HL-60/S4 (cell line): Measurements from ENCODE around the gene RANBP3.
"Not testable (repeated sequence)": the region's sequence is repeated elsewhere in the genome, so short reads cannot be mapped to it uniquely, and the experiment has no call there.

Experiments used
- in situ Hi-C: fragments of 300-500 bp; cut with MboI; formaldehyde crosslinking; loops from 2 replicates; pipeline ENCODE4 v1.14.3; 2022; ENCODE audit warnings: low sequenced_read_pairs

Gene RANBP3

GRCh38 chr19:5967994-5968430 is 9.9 kb downstream of the RANBP3 start:
- in situ Hi-C loops: no loop called here

GRCh38 chr19:5967571-5967970 is 10.4 kb downstream of the RANBP3 start:
- in situ Hi-C loops: no loop called here

- in situ Hi-C loops: no loop called here
Observed at GRCh38 chr19:5966941-5967340, 11.0 kb downstream of the RANBP3 start.

DNA sequence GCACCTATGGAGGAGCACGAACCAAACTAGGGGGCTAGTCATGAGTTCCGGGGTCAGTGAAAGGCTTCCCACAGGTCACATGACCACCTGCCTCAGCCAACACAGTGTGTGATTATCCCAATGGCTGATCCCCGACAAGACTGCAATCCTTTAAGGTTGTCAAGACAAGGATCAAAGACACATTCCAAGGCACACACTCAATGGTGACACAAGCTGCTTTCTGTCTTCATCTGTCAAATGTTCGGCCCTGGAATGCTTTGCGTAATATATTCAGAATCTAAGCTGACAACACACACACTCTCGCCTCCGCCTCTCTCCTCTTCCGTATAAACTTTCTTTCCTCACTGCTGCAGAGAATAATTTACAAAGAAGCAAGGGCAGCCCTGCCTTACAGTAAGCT is 11.7 kb downstream of the RANBP3 start:
- in situ Hi-C loops: no loop called here

GRCh38 chr19:5964816-5965565 is 12.9 kb downstream of the RANBP3 start:
- in situ Hi-C loops: no loop called here

GRCh38 chr19:5963855-5964254 is 14.1 kb downstream of the RANBP3 start:
- in situ Hi-C loops: no loop called here

GRCh38 chr19:5963259-5963658 is 14.7 kb downstream of the RANBP3 start:
- in situ Hi-C loops: not testable (repeated sequence)

GRCh38 chr19:5961969-5962945 is 15.7 kb downstream of the RANBP3 start:
- in situ Hi-C loops: no loop called here

- in situ Hi-C loops: not testable (repeated sequence)
Observed at GRCh38 chr19:5961641-5961968, 16.3 kb downstream of the RANBP3 start.

GRCh38 chr19:5960005-5961001 is 17.6 kb downstream of the RANBP3 start:
- in situ Hi-C loops: no loop called here

DNA sequence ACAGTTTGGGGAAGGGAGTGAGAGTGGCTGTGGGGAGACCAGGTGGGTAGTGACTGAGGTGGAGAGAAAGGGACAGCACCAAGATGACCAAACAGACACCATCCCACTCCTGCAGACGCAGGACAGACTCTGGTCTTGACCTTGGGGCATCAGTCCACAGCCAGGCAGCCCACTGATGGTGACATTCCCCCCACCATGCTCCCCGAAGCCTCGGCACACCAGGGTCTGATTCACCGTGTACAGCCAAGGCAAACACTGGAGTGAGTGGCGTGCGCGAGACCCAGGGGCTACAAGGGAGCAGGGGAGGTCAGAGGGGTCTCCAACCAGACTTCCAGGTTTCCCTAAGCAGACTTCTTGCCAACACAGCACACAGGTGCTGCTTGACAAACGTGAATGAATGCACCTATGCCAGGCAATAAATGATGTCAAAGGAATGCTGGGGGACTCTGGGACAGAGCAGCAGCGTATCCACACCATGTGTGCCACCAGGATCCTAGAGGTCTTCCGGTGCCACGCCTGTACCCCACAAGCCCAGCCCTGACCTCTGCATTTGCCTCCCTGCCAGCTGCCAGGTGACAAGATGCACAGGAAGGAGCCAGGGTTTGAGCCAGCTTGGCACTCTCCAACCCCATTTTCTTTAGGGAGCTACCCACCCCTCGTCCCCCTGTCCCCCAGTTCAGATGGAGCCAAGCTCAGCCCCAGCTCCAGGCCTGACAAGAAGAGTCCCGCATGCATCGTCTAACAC is 18.5 kb downstream of the RANBP3 start:
- in situ Hi-C loops: no loop called here

- in situ Hi-C loops: no loop called here
Observed at GRCh38 chr19:5958851-5959122, 19.2 kb downstream of the RANBP3 start.

- in situ Hi-C loops: no loop called here
Observed at GRCh38 chr19:5958074-5958850, 19.7 kb downstream of the RANBP3 start.

DNA sequence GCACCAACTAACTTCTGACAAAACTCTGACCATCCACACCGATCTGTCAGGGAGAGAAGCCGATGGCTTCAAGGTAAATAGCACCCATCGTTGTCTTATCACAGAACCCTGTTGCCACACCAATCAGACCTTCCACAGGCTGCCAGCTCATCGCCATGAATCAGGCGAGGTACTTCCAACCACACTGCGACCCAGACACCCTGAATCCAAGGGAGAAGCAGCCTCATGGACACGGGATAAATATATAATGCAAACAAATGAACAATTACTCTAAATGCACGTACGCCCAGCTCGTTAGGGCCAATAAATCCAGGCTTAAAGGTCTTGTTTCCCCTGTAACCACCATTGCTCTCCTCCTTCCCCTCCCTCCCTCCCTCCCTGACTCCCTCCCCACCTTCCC is 20.8 kb downstream of the RANBP3 start:
- in situ Hi-C loops: no loop called here

GRCh38 chr19:5956728-5957127 is 21.2 kb downstream of the RANBP3 start:
- in situ Hi-C loops: no loop called here

DNA sequence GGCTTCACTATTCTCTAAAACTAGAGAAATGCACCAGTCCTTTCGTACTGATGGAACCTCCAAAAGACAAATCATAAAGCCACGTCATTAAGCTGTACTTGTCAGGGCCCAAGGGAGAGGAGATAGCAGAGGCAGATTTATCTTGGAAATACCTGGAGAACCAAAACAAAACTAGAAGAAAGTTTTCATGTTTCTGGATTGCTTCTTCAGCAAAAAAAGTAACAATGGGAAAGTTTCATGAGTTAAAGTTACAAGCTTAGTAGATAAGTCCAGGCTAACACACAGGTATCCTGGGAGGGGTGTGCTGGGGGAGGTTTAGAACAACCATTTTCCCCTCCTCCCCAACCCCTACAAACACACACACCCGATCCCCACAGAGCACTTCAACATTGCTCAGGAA is 21.6 kb downstream of the RANBP3 start:
- in situ Hi-C loops: no loop called here

DNA sequence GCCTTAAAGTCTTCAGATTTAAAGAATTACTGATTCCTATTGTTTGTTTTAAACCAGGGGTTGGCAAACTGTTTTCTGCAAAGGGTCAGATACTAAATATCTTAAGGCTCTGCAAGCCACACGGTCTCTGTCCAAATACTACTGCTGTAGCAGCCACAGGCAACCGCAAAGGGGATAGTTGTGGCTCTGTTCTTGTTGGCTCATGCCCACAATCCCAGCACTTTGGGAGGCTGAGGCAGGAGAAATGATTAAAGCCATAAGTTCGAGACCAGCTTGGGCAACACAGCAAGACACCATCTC is 22.4 kb downstream of the RANBP3 start:
- in situ Hi-C loops: no loop called here

- in situ Hi-C loops: no loop called here
Observed at GRCh38 chr19:5954293-5954692, 23.6 kb downstream of the RANBP3 start.

DNA sequence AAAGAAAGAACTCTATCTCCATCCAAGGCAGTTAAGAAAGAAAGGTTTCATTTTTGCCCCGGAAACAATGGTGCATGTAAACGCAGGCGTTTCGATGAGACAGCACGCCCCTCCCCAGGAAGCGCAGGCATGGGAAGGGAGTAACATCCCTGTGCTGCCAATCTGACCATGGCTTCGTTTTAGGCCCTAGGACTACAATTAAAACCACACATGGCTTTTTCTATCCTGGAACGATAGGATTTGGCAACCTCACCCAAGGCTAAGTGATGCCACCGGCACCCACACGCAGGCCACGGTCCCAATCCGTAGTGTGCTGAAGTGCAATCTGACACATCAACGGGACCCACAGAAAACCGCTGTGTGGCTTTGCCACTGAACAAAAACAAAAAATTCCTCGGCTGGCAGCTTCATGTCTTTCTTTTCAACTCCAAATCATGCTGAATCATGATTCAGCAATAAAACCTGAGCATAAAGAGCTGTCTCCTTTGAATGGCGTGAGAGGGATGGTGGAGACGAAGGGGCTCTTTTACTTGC is 24.2 kb downstream of the RANBP3 start:
- in situ Hi-C loops: no loop called here
